ENCODE data around the gene TANGO6.

The TANGO6 gene

GRCh38 chr16:68934402-68934801, 91.1 kb downstream of the TANGO6 start:
- H3K36me3 ChIP-seq (ENCODE audit: control insufficient read depth, insufficient read depth, low read length): no peaks in the 10 kb centered on the region
- no peaks in the 10 kb centered on the region for H3K9me3 ChIP-seq (ENCODE audit: control insufficient read depth, low read length)
- no peaks in the 10 kb centered on the region for H3K27me3 ChIP-seq (ENCODE audit: control insufficient read depth, insufficient read depth, low read length, poor library complexity, severe bottlenecking)
- H3K4me3 ChIP-seq (ENCODE audit: insufficient read depth, low read depth, low read length): no peak overlapping the region
- H3K4me1 ChIP-seq (ENCODE audit: control insufficient read depth, insufficient read depth, low read length): no peaks in the 10 kb centered on the region
- no peak overlapping the region for H3K27ac ChIP-seq (ENCODE audit: insufficient read depth, low read depth, low read length, poor library complexity, severe bottlenecking)
- 87 to 97% methylated on average over 3 of the region's 3 CpGs for WGBS, 2 experiments

DNA sequence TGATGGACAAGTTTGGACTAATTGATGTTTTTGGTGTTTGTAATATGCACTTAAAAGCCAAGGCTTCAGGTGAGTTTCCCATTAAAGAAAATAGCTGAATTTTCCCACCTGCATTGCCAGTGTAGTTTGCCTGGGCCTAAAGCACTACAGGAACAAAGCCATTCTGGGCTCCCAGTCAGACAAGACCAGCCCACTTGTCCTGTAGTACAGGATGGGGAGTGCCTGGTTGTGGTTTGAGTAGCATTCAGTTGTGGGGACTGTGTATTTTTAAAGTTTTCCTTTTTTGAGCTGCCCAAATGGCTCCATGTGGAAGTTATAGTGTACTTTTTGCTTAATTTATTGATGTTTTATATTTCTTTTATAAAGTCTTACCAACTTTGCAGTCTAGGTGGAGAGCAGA, 91.7 kb downstream of the TANGO6 start:
- no peak overlapping the region for H3K27ac ChIP-seq (ENCODE audit: insufficient read depth, low read depth, low read length, poor library complexity, severe bottlenecking)
- no peaks in the 10 kb centered on the region for H3K27me3 ChIP-seq (ENCODE audit: control insufficient read depth, insufficient read depth, low read length, poor library complexity, severe bottlenecking)
- H3K4me3 ChIP-seq (ENCODE audit: insufficient read depth, low read depth, low read length): no peak overlapping the region
- H3K36me3 ChIP-seq (ENCODE audit: control insufficient read depth, insufficient read depth, low read length): no peaks in the 10 kb centered on the region
- no peaks in the 10 kb centered on the region for H3K9me3 ChIP-seq (ENCODE audit: control insufficient read depth, low read length)
- no peaks in the 10 kb centered on the region for H3K4me1 ChIP-seq (ENCODE audit: control insufficient read depth, insufficient read depth, low read length)

- WGBS, 2 experiments: 95 to 100% methylated on average over 2 of the region's 2 CpGs
- no peaks in the 10 kb centered on the region for H3K27me3 ChIP-seq (ENCODE audit: control insufficient read depth, insufficient read depth, low read length, poor library complexity, severe bottlenecking)
- no peaks in the 10 kb centered on the region for H3K36me3 ChIP-seq (ENCODE audit: control insufficient read depth, insufficient read depth, low read length)
- H3K4me1 ChIP-seq (ENCODE audit: control insufficient read depth, insufficient read depth, low read length): no peaks in the 10 kb centered on the region
- H3K4me3 ChIP-seq (ENCODE audit: insufficient read depth, low read depth, low read length): no peak overlapping the region
- H3K9me3 ChIP-seq (ENCODE audit: control insufficient read depth, low read length): no peaks in the 10 kb centered on the region
- H3K27ac ChIP-seq (ENCODE audit: insufficient read depth, low read depth, low read length, poor library complexity, severe bottlenecking): no peak overlapping the region
Measured at GRCh38 chr16:68936736-68937631, 93.7 kb downstream of the TANGO6 start.

DNA sequence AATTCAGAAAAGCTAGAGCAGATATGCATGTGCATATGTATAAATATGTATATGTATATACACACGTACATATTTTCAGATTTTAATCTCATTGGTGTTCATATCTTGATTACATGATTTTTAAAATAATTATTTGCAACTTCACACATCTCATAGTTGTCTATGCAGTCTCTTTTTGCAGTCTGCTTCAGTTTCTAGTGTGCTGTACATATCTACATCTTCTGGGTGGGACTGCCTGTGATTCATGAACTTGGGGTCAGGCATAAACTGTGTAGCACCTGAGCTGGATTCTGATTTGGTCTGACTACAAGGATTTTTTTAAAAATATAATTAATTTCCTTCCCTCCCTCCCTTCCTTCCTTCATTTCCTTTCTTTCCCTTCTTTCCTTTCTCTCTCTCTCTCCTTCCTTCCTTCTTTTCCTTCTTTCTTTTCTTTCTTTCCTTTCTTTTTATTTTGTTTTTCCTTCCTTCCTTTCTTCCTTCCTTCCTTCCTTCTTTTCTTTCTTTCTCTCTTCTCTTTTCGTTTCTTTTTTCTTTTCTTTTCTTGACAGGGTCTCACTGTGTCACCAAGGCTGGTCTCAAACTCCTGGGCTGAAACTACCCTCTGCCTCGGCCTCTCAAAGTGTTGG, 96.5 kb downstream of the TANGO6 start:
- H3K4me1 ChIP-seq (ENCODE audit: control insufficient read depth, insufficient read depth, low read length): no peaks in the 10 kb centered on the region
- 85 to 88% methylated on average over 2 of the region's 3 CpGs for WGBS, 2 experiments
- H3K27ac ChIP-seq (ENCODE audit: insufficient read depth, low read depth, low read length, poor library complexity, severe bottlenecking): no peak overlapping the region
- H3K36me3 ChIP-seq (ENCODE audit: control insufficient read depth, insufficient read depth, low read length): no peaks in the 10 kb centered on the region
- H3K4me3 ChIP-seq (ENCODE audit: insufficient read depth, low read depth, low read length): no peak overlapping the region
- no peaks in the 10 kb centered on the region for H3K27me3 ChIP-seq (ENCODE audit: control insufficient read depth, insufficient read depth, low read length, poor library complexity, severe bottlenecking)
- H3K9me3 ChIP-seq (ENCODE audit: control insufficient read depth, low read length): peaks cover 2% of the 10 kb centered on the region

GRCh38 chr16:68940816-68941215, 97.5 kb downstream of the TANGO6 start:
- Histone ChIP-seq H3K4me3 (ENCODE audit: insufficient read depth, low read depth, low read length) (no peak overlapping the region), H3K27me3 (ENCODE audit: control insufficient read depth, insufficient read depth, low read length, poor library complexity, severe bottlenecking) (no peaks in the 10 kb centered on the region), H3K36me3 (ENCODE audit: control insufficient read depth, insufficient read depth, low read length) (no peaks in the 10 kb centered on the region), H3K4me1 (ENCODE audit: control insufficient read depth, insufficient read depth, low read length) (no peaks in the 10 kb centered on the region), H3K27ac (ENCODE audit: insufficient read depth, low read depth, low read length, poor library complexity, severe bottlenecking) (no peak overlapping the region), H3K9me3 (ENCODE audit: control insufficient read depth, low read length) (peaks cover 2% of the 10 kb centered on the region)
- WGBS, 2 experiments: 94 to 100% methylated on average over 2 of the region's 2 CpGs

DNA sequence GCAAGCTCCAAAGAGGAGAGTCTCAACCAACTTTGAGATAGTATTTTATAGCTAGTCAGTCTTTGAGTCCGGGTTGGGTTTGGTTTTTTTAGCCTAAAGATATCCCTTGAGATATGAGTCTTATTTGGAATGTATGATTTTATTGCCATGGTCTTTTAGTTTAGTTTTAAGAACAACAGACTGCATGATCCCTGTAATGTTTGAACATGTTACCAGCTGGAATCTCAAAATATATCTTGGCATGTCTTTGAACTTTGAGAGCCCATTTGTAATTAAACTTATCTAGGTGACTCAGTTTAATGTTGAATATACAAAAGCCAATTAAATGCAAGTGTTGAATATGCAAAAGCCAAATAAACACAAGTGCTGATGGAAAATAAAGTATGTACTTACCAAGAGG, 100.6 kb downstream of the TANGO6 start:
- H3K9me3 ChIP-seq (ENCODE audit: control insufficient read depth, low read length): peaks cover 2% of the 10 kb centered on the region
- H3K36me3 ChIP-seq (ENCODE audit: control insufficient read depth, insufficient read depth, low read length): no peaks in the 10 kb centered on the region
- H3K4me3 ChIP-seq (ENCODE audit: insufficient read depth, low read depth, low read length): no peak overlapping the region
- H3K27ac ChIP-seq (ENCODE audit: insufficient read depth, low read depth, low read length, poor library complexity, severe bottlenecking): no peak overlapping the region
- H3K27me3 ChIP-seq (ENCODE audit: control insufficient read depth, insufficient read depth, low read length, poor library complexity, severe bottlenecking): no peaks in the 10 kb centered on the region
- 93 to 100% methylated on average over 1 of the region's 1 CpG for WGBS, 2 experiments
- H3K4me1 ChIP-seq (ENCODE audit: control insufficient read depth, insufficient read depth, low read length): no peaks in the 10 kb centered on the region

DNA sequence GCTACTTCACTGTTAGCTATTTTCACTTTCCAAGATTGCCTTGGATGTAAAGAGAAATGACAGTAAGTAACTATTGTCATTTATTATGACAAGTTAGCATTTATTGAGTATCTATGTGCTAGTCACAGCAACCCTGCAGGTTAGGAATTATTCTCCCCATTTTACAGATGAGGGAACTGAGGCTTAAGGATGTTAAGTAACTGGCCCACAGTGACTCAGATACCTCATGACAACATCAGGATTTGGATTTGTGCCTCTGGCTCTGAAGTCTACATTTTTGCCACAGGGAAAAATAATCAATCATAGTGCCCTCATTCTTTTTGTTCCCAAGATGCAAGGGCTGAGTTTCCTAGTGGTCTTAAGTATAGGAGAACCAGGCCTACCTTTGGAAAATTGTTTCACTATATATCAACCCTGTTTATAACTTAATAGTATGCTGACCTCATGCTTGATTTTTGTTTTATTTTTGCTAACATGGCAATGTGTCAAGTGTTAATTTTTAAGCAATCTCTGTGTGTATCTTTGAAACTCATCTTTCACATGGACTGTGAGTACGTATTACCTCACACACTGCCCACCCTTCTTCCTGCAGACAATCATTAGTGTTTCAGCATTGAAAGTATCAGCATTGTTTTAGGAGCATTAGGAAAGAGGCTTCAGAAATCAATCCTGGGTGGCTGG, 105.0 kb downstream of the TANGO6 start:
- no peaks in the 10 kb centered on the region for H3K27me3 ChIP-seq (ENCODE audit: control insufficient read depth, insufficient read depth, low read length, poor library complexity, severe bottlenecking)
- H3K4me3 ChIP-seq (ENCODE audit: insufficient read depth, low read depth, low read length): no peak overlapping the region
- H3K27ac ChIP-seq (ENCODE audit: insufficient read depth, low read depth, low read length, poor library complexity, severe bottlenecking): no peak overlapping the region
- H3K36me3 ChIP-seq (ENCODE audit: control insufficient read depth, insufficient read depth, low read length): no peaks in the 10 kb centered on the region
- 95 to 100% methylated on average over 1 of the region's 1 CpG for WGBS, 2 experiments
- H3K9me3 ChIP-seq (ENCODE audit: control insufficient read depth, low read length): peaks cover 2% of the 10 kb centered on the region
- peaks cover 4% of the 10 kb centered on the region for H3K4me1 ChIP-seq (ENCODE audit: control insufficient read depth, insufficient read depth, low read length)

DNA sequence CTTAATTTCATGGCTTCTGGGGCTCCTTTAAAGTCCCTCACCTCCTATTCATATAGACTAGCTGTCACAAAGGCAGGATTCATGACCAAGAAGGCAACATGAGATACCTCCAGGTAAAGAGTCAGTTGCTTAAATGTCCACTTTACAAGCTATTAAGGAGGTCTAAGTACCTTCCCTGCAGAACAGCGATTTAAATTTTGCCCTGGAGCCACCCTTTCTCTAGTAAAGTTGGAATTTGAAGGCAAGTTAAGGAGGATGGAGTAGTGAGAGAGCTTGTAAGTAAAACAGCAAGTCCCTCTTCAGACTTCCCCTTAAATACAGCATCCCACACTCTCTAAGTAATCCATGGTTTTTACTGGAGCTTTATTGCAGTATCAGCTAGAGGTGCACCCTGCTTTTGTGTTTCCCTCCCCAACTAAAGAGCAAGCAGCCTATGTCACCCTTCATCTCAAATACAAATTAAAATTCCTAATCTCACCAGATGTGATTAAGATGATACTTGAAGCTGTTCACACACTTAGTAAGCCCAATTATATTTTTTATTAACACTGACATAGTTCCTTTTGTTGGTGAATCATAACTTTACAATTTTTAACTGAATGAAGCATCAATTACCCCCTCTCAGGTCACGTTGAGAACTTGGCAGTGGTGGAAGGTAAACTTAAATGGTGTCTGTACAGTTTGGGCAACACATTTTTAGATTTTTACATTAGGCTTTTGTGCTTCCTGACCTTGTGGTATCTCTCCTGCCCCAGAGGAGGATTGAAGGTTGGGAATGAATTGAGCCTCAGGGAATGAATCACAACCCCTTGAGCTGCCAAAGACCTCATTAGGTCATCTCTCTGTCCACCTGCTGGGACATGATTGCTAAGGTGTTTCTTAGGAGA, 108.9 kb downstream of the TANGO6 start:
- Histone ChIP-seq H3K4me3 (ENCODE audit: insufficient read depth, low read depth, low read length) (no peak overlapping the region), H3K27me3 (ENCODE audit: control insufficient read depth, insufficient read depth, low read length, poor library complexity, severe bottlenecking) (no peaks in the 10 kb centered on the region), H3K4me1 (ENCODE audit: control insufficient read depth, insufficient read depth, low read length) (peaks cover 14% of the 10 kb centered on the region), H3K36me3 (ENCODE audit: control insufficient read depth, insufficient read depth, low read length) (no peaks in the 10 kb centered on the region), H3K9me3 (ENCODE audit: control insufficient read depth, low read length) (no peaks in the 10 kb centered on the region), H3K27ac (ENCODE audit: insufficient read depth, low read depth, low read length, poor library complexity, severe bottlenecking) (no peak overlapping the region)
- 83 to 94% methylated on average over 1 to 2 of the region's 2 CpGs for WGBS, 2 experiments

GRCh38 chr16:68954911-68955635, 111.7 kb downstream of the TANGO6 start:
- Histone ChIP-seq H3K27me3 (ENCODE audit: control insufficient read depth, insufficient read depth, low read length, poor library complexity, severe bottlenecking) (no peaks in the 10 kb centered on the region), H3K4me1 (ENCODE audit: control insufficient read depth, insufficient read depth, low read length) (peaks cover 14% of the 10 kb centered on the region), H3K36me3 (ENCODE audit: control insufficient read depth, insufficient read depth, low read length) (no peaks in the 10 kb centered on the region), H3K9me3 (ENCODE audit: control insufficient read depth, low read length) (no peaks in the 10 kb centered on the region), H3K27ac (ENCODE audit: insufficient read depth, low read depth, low read length, poor library complexity, severe bottlenecking) (no peak overlapping the region), H3K4me3 (ENCODE audit: insufficient read depth, low read depth, low read length) (no peak overlapping the region)
- WGBS, 2 experiments: 70 to 73% methylated on average over 7 of the region's 8 CpGs
